Muscle layer of duodenum (tissue), 2 donors: ENCODE measurements around the gene ARTN.

Experiments
- H3K27ac ChIP-seq: one replicate; pipeline ENCODE4 v1.7.0; 2013; ENCODE audit warnings: mild to moderate bottlenecking, low read length
- H3K27me3 ChIP-seq: one replicate; pipeline ENCODE4 v1.7.0; 2013; ENCODE audit warnings: low read depth, mild to moderate bottlenecking, control low read depth, low read length
- H3K36me3 ChIP-seq, 2 donors: one replicate each; pipeline ENCODE4 v1.7.0; 2013; ENCODE audit warnings: low read length in 2 of 2, control low read depth in 1 of 2, mild to moderate bottlenecking in 1 of 2; ENCODE audit not compliant: insufficient read depth in 2 of 2, control insufficient read depth in 1 of 2
- H3K4me1 ChIP-seq, 2 donors: one replicate each; pipeline ENCODE4 v1.7.0; 2013; ENCODE audit warnings: low read length in 2 of 2, mild to moderate bottlenecking in 2 of 2, control low read depth in 1 of 2, moderate library complexity in 1 of 2; ENCODE audit not compliant: insufficient read depth in 2 of 2, control insufficient read depth in 1 of 2
- H3K4me3 ChIP-seq, 2 donors: one replicate each; pipeline ENCODE4 v1.7.0; 2013; ENCODE audit warnings: low read length in 2 of 2, low read depth in 1 of 2, mild to moderate bottlenecking in 1 of 2
- H3K9me3 ChIP-seq, 2 donors: one replicate each; pipeline ENCODE4 v1.7.0; 2013; ENCODE audit warnings: low read length in 2 of 2, control low read depth in 1 of 2, mild to moderate bottlenecking in 1 of 2; ENCODE audit not compliant: control insufficient read depth in 1 of 2
- donor health status: healthy.

ARTN gene

GRCh38 chr1:43974443-43975248 lies 41.0 kb downstream of the ARTN start, which contains the start of gene ATP6V0B:
Gene ATP6V0B (plus strand): TSS chr1:43974960. CDS start chr1:43975041, 81 bp downstream.
- Histone ChIP-seq H3K36me3 (peaks cover 17 to 25% of the 10 kb centered on the region in 2 donors), H3K4me3 (peak within 1 kb of the TSS; percentile 88 to 92), H3K4me1 (peaks cover 6 to 52% of the 10 kb centered on the region in 2 donors), H3K27me3 (no peaks in the 10 kb centered on the region), H3K9me3 (no peaks in the 10 kb centered on the region), H3K27ac (peak within 1 kb of the TSS; percentile 82)

GRCh38 chr1:43975249-43975961 lies 41.8 kb downstream of the ARTN start:
- Histone ChIP-seq H3K27ac (peak overlapping the region; percentile 78), H3K4me1 (peaks cover 10 to 51% of the 10 kb centered on the region in 2 donors), H3K36me3 (peaks cover 17 to 25% of the 10 kb centered on the region in 2 donors), H3K27me3 (no peaks in the 10 kb centered on the region), H3K4me3 (peak overlapping the region; percentile 88 to 92), H3K9me3 (no peaks in the 10 kb centered on the region)

GRCh38 chr1:43976045-43976444 lies 42.4 kb downstream of the ARTN start:
- no peak overlapping the region for H3K27ac ChIP-seq
- peaks cover 17 to 25% of the 10 kb centered on the region in 2 donors for H3K36me3 ChIP-seq
- H3K4me3 ChIP-seq: peak overlapping the region; percentile 88 to 92
- no peaks in the 10 kb centered on the region for H3K27me3 ChIP-seq
- peaks cover 8 to 45% of the 10 kb centered on the region in 2 donors for H3K4me1 ChIP-seq
- H3K9me3 ChIP-seq: no peaks in the 10 kb centered on the region

DNA sequence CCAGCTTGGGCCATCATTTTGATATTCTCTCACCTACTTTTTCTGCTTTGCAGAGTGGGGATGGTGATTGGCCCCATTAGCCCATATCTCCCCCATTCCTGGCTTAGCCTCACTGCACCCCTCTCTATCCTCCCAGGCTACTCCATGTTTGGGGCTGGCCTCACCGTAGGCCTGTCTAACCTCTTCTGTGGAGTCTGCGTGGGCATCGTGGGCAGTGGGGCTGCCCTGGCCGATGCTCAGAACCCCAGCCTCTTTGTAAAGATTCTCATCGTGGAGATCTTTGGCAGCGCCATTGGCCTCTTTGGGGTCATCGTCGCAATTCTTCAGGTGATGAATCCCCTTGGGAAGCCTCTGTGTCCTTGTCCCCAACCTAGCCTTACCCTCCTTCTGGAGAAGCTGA lies 43.3 kb downstream of the ARTN start:
- Histone ChIP-seq H3K4me1 (peaks cover 8 to 44% of the 10 kb centered on the region in 2 donors), H3K27ac (no peak overlapping the region)

GRCh38 chr1:43977376-43978263 lies 44.0 kb downstream of the ARTN start:
- Histone ChIP-seq H3K36me3 (peaks cover 16 to 17% of the 10 kb centered on the region in 2 donors), H3K4me1 (peaks cover 8 to 44% of the 10 kb centered on the region in 2 donors), H3K4me3 (no peak overlapping the region), H3K9me3 (no peaks in the 10 kb centered on the region), H3K27me3 (no peaks in the 10 kb centered on the region), H3K27ac (no peak overlapping the region)

More for the DNA sequence above, 43.3 kb downstream of the ARTN start:
- Histone ChIP-seq H3K36me3 (peaks cover 17 to 23% of the 10 kb centered on the region in 2 donors), H3K9me3 (no peaks in the 10 kb centered on the region), H3K4me3 (peak overlapping the region in 1 of 2 donors; percentile 88), H3K27me3 (no peaks in the 10 kb centered on the region)

DNA sequence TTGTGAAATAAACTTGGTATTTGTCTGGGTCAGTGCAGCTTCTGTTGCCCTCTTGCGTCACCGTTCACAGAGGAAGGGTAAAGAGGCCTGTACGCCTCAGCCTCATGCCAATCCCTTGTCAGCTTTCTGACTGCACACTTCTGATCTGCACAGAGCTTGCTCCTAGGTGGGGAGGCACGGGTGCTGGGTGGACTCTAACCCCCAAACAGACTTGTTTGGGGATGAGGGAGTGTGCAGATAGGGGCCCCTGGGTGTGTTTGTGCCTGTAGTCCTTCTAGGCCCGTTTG lies 44.6 kb downstream of the ARTN start:
- H3K9me3 ChIP-seq: no peaks in the 10 kb centered on the region
- peaks cover 8 to 44% of the 10 kb centered on the region in 2 donors for H3K4me1 ChIP-seq
- peaks cover 13 to 17% of the 10 kb centered on the region in 2 donors for H3K36me3 ChIP-seq
- H3K27ac ChIP-seq: no peak overlapping the region
- peak overlapping the region in 1 of 2 donors; percentile 69 for H3K4me3 ChIP-seq
- H3K27me3 ChIP-seq: no peaks in the 10 kb centered on the region

GRCh38 chr1:43978551-43979260 lies 45.1 kb downstream of the ARTN start, which contains the start of gene B4GALT2:
Gene B4GALT2 (plus strand): TSS chr1:43979210. CDS start chr1:43981161, 1,951 bp downstream.
- Histone ChIP-seq H3K36me3 (peaks cover 13 to 17% of the 10 kb centered on the region in 2 donors), H3K27me3 (no peaks in the 10 kb centered on the region), H3K9me3 (no peaks in the 10 kb centered on the region), H3K27ac (no peak within 1 kb of the TSS), H3K4me3 (peak within 1 kb of the TSS; percentile 56 to 70), H3K4me1 (peaks cover 8 to 43% of the 10 kb centered on the region in 2 donors)

DNA sequence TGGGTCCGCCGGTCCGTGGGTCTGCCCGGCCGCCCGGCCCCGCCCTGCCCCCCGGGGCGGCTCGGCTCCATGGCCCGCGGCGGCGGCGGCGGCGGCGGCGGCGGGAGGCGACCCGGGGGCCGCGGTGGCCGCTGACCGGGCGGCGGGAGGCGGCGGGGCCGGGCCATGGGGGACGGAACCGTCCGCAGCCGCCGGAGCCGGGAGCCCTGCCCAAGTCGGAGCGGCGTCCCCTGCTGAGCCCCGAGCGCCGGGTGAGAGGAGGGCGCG lies 45.6 kb downstream of the ARTN start:
- H3K4me3 ChIP-seq: peak overlapping the region in 1 of 2 donors; percentile 70
- H3K27ac ChIP-seq: no peak overlapping the region
- H3K27me3 ChIP-seq: no peaks in the 10 kb centered on the region
- H3K9me3 ChIP-seq: no peaks in the 10 kb centered on the region
- peaks cover 8 to 38% of the 10 kb centered on the region in 2 donors for H3K4me1 ChIP-seq
- H3K36me3 ChIP-seq: peaks cover 13 to 17% of the 10 kb centered on the region in 2 donors

DNA sequence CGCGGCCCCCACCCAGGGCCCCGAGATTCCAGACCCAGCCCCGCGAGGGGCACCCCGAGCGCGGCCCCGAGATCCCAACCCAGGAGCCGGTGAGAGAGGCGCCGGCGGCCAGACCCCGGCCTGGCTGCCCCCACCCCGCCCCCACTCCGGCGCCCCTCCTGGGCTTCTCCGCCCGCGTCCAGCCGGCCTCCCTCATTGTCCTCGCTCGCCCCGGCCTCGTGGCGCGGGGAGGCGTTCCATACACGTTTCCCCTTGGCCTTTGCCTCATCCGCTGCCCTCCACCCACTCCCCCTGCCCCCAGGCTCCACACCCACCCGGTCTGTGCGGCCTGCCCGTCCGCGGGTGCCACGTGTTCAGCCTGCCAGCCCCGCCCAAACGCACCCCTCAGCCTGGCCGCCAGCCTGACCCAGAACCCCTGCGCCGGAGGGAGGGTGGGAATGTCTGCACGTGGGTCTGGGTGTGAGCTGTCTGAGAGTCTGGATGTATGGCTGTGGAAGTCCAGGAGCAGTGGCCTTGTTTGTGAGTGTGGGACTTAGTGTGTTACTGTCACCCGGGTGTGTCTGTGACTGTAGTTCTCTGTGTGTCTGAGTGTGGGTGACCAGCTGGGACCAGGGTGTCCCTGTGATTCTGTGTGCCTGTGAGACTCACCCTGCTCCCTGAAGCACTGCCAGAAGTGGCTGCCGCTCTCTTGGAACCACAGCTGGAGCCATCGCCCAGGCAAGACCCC lies 46.1 kb downstream of the ARTN start:
- H3K4me3 ChIP-seq: peak overlapping the region; percentile 55 to 70
- H3K27ac ChIP-seq: no peak overlapping the region
- peaks cover 13 to 17% of the 10 kb centered on the region in 2 donors for H3K36me3 ChIP-seq
- H3K27me3 ChIP-seq: no peaks in the 10 kb centered on the region
- H3K9me3 ChIP-seq: no peaks in the 10 kb centered on the region
- peaks cover 8 to 36% of the 10 kb centered on the region in 2 donors for H3K4me1 ChIP-seq
